Measurements from ENCODE around the gene HDAC1.
"Not testable (repeated sequence)": the region's sequence is repeated elsewhere in the genome, so short reads cannot be mapped to it uniquely, and the experiment has no call there.

Gene HDAC1

GRCh38 chr1:32291708-32292538 is at the start of gene HDAC1:
Gene HDAC1, plus strand, starts transcription at chr1:32292083. Its CDS starts 87 bp downstream, at chr1:32292170.
- DNase-seq = peak; percentile 80

GRCh38 chr1:32242341-32242851 is 49.5 kb upstream of the HDAC1 start:
- no peak for DNase-seq

DNA sequence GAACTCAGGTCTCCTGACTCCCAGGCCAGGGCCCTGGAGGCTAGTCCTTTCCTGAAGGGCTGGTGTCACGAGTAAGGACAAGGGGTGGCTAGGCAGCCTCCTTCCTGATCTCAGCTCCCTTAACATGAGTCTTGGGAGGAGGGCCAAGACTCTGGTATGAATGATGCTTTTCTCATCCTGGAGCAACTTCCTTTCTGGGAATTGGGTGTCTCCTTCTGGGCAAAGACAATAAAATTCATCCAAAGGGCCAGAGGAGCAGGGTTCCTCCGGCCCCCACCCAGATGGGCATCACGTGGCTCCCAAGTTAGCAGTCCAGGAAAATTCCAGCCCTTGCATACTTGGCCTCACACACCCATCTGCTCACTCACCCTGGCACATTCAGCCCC is 45.0 kb upstream of the HDAC1 start, which contains the start of gene FAM167B:
TSS of gene FAM167B (plus strand) at position 335 of the 386 bp plus-strand sequence. CDS start 200 bp downstream, outside the sequence.
- no peak for DNase-seq

DNA sequence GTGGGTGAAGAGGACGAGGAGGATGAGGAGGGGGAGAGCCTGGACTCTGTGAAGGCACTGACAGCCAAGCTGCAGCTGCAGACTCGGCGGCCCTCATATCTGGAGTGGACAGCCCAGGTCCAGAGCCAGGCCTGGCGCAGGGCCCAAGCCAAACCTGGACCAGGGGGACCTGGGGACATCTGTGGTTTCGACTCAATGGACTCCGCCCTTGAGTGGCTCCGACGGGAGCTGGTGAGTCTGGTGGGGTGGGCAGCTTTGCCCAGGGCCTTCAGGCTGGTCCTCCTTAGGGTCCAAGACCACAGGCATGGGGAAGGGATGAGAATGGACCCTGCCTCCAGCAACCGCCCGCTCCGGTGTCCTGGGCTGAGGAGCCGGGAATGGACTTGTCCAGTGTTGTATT is 44.4 kb upstream of the HDAC1 start:
- no peak for DNase-seq

DNA sequence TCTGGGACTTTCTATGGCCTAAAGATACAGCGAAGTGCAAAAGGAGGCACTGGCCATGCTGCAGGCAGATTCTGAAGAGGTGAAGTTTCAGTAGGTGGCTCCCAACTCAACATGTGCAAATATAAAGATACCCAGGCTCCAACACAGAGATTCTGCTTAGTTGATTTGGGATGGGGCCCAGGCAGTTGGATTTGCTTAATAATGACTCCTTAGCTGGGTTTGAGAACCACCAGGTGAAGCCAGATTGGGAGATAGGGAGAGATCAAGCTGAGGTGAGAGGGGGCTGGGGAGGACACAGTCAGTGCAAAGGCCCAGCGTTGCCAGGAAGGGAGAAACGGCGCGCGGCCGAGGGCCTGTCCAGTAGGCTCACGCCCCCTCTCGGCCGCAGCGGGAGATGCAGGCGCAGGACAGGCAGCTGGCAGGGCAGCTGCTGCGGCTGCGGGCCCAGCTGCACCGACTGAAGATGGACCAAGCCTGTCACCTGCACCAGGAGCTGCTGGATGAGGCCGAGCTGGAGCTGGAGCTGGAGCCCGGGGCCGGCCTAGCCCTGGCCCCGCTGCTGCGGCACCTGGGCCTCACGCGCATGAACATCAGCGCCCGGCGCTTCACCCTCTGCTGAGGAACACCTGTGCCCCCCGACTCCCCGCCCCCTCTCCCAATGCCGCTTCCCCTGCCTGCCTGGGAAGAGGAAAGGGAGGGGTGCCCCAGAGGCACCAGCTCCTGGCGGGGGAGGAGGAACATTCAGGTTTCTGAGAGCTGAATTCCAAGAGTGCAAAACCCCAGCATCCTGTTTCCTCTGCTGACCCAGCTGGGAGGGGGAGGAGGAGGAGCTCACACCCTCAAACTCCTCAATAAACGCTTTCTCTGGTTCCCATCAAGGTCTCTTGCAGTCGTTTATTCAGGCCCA is 43.6 kb upstream of the HDAC1 start:
- DNase-seq = peak; percentile 71

- DNase-seq = no peak
Measured at GRCh38 chr1:32249831-32250525, 41.9 kb upstream of the HDAC1 start.

DNA sequence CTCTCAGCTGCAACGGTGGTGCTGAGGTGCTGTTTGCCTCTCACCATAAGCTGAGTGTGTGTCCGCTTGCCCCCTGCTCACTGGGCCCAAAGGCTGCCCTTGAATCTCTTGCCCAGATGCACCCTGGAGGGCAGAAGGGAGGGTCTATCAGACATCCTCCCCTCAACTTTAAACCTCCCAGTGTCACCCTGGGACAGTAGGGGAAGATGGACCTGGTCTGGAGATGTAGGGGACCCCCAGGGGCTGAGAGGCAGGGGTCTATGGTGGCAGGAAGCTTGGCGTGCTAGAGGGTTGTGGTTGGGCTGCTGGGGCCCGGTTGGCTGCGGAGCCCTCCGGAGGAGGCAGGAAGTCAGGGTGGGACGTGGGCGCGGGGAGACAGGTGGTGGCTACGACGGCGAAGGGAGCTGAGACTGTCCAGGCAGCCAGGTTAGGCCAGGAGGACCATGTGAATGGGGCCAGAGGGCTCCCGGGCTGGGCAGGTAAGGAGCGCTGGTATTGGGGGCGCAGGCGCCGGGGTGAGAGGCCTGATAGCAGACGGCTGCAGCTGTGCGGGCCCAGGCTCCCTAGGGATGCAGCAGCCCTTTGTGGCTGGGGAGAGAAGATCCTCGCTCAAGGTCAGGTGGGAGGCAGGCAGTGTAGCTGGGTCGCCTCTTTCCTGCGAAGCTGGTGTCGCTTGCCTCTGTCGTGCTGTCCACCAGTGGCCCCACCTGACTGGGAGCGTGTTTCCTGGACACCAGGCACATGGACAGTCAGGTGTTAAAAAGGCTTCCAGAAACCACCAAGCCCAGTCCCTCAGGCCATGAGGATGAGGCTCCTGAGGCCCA is 40.8 kb upstream of the HDAC1 start, which contains the start of gene LCK:
TSS of gene LCK (plus strand) at position 373 of the 824 bp plus-strand sequence. CDS start 23,065 bp downstream, outside the sequence.
- no peak for DNase-seq

GRCh38 chr1:32255072-32256071 is 36.5 kb upstream of the HDAC1 start:
- DNase-seq = no peak

- DNase-seq = no peak
Measured at GRCh38 chr1:32256473-32257226, 35.2 kb upstream of the HDAC1 start.

DNA sequence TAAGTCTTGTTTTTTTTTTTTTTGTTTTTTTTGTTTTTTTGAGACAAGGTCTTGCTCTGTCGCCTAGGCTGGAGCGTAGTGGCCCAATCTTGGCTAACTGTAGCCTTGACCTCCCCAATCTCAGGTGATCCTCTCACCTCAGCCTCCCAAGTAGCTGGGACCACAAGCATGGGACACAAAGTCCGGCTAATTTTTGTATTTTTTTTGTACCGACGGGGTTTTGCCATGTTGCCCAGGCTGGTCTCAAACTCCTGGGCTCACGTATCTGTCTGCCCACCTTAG is 34.7 kb upstream of the HDAC1 start:
- DNase-seq = no peak

- DNase-seq = not testable (repeated sequence)
Measured at GRCh38 chr1:32263236-32263593, 28.7 kb upstream of the HDAC1 start.

DNA sequence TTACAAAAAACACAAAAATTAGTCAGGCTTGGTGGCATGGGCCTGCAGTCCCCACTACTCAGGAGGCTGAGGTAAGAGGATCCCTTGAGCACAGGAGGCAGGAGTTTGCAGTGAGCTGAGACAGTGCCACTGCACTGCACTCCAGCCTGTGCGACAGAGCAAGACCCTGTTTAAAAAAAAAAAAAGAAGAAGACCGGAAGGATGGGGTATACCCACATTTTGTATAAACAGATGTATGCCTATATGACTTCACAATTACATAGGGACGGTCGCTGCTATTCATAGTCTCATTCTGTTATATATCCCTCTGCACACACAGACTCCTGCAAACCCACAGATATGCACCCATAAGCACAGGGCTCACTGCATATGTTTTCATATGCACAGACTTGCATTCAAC is 28.1 kb upstream of the HDAC1 start:
- DNase-seq = no peak

GRCh38 chr1:32265846-32266245 is 26.0 kb upstream of the HDAC1 start:
- no peak for DNase-seq

DNA sequence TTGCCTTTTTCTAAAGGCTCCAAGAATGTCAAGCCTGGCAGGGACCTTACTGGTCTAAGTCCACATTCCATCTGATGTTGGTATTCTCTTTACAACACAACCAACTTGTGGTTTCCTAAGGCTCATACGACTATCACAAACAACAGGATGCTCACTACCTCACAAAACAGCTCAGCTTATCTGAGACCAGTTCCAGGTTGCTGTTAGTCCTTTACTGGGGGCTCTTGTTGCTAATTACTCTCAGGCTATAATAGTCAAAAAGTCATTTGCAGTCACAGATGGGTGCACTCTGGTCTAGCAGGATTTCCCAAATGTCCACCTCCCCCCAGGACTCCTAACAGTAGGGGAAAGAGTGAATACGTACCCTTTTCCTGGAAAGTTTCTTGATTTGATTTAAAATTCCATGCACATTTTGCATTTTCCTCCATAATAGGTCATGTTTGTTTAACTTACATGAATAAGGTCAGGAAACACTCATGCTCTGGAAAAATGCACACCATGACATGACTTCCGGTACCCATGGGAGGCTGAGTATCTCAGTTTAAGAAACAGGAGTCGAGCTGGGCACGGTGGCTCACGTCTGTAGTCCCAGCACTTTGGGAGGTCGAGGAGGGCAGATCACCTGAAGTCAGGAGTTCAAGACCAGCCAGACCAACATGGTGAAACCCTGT is 24.8 kb upstream of the HDAC1 start:
- no peak for DNase-seq

DNA sequence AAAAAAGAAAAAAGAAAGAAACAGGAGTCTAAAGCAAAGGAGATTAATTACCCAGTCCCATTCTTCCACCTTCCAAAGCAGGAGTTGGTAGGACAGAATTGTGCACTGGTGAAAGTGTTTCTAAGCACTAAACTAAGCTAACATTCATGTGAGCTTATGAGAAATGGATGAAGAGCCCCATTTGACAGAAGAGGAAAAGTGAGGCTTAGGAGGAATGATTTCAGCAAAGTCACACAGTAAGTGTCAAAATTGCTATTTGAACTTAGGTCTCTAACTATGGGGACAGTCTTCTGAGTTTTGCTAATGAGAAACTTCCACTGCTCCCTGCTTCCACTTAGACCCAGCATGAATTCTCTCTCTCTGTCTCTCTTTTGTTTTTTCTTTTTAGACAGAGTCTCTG is 22.1 kb upstream of the HDAC1 start:
- no peak for DNase-seq

DNA sequence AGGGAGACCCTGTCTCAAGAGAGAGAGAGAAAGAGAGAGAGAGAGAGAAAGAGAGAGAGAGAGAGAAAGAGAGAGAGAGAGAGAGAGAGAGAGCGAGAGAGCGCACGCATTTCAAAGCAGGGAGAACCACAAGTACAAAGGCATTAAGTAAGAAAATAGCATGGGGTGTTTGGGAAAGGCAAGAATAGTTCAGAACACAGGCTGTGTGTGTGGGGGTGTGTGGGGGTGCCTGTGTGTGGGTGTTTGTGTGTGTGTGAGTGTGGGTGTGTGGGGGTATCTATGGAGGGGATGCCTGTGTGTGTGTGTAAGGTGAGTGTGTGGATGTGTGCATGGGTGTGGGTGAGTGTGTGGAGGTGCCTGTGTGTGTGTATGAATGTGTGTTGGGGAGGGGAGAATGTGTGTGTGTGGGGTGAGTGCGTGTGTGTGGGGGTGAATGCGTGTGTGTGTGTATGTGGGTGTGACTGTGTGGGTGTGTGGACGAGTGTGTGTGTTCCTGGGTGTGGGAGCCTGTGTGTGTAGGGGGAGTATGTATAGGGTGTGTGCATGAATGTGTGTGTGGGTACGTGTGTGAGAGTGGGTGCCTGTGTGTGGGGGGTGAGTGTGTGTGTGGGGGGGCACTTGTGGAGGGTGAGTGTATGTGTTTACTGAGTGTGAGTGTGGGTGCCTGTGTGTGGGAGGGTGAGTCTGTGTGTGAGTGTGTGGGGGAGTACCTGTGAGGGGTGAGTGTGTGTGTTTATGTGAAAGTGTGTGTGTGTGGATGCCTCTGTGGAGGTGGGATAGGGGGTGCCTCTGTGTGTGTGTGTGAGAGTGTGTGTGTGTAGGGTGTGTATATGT is 19.1 kb upstream of the HDAC1 start:
- DNase-seq = no peak

- DNase-seq = no peak
Measured at GRCh38 chr1:32273391-32274208, 18.3 kb upstream of the HDAC1 start.
